B cell (primary cell): ENCODE results near the gene GPR137B. TPM values are rescaled to one million over a fixed set of nuclear protein-coding genes. Genes with fewer than 3 reads are reported as not detected.

ENCODE experiments used
- ATAC-seq: fragments of 200-7000 bp; cut with Tn5 transposase; one replicate; pipeline ENCODE4 v1.10.0; 2021; ENCODE audit warnings: low read depth, mild to moderate bottlenecking, moderate number of reproducible peaks, moderate library complexity
- CTCF ChIA-PET: fragments of 350-600 bp; sonication (Branson Sonifier 250); formaldehyde crosslinking; loops from one replicate; lab custom pipeline; 2021; ENCODE audit warnings: antibody characterized with exemption, inconsistent platforms; lab: Charles Lee
- POLR2A ChIA-PET: fragments of 350-600 bp; sonication (Branson Sonifier 250); formaldehyde crosslinking; loops from one replicate; lab custom pipeline; 2021; ENCODE audit warnings: antibody characterized with exemption; lab: Charles Lee
- DNase-seq: peaks from one replicate; pipeline ENCODE4 v3.0.0; 2013
- H2AFZ ChIP-seq: 2 replicates; pipeline ENCODE4 v1.6.1; 2012; ENCODE audit warnings: mild to moderate bottlenecking, low read depth, low read length; ENCODE audit not compliant: insufficient read depth, poor library complexity, severe bottlenecking
- H3K27ac ChIP-seq, 2 donors: 1 replicate in 1 of 2; 2 replicates in 1 of 2; pipeline ENCODE4 v1.5.1; 2012 to 2013; ENCODE audit warnings: low read length in 2 of 2, mild to moderate bottlenecking in 2 of 2, moderate library complexity in 1 of 2
- H3K27me3 ChIP-seq, 4 experiments: fragments of 200-600 bp in 1 of 4; sonication (generic) in 1 of 4; replicated peaks in 1 of 4; 1 replicate in 2 of 4; 2 replicates in 2 of 4; pipeline versions ENCODE4 v1.6.1 to v1.7.0; 2013 to 2016; ENCODE audit warnings: low read length in 3 of 4, mild to moderate bottlenecking in 2 of 4, mixed read lengths in 1 of 4, moderate library complexity in 1 of 4; ENCODE audit not compliant: insufficient read depth in 4 of 4, control insufficient read depth in 3 of 4; ENCODE audit errors: control extremely low read depth in 1 of 4
- H3K36me3 ChIP-seq, 2 experiments: replicated peaks in 1 of 2; 1 replicate in 1 of 2; 2 replicates in 1 of 2; pipeline versions ENCODE4 v1.6.1 to v1.7.1; 2013; ENCODE audit warnings: low read length in 1 of 2; ENCODE audit not compliant: insufficient read depth in 2 of 2, control insufficient read depth in 1 of 2; ENCODE audit errors: control extremely low read depth in 1 of 2, extremely low read depth in 1 of 2
- H3K4me1 ChIP-seq, 2 donors: fragments of 200-600 bp in 1 of 2; sonication (generic) in 1 of 2; 1 replicate in 1 of 2; 2 replicates in 1 of 2; pipeline versions ENCODE4 v1.5.1 to v1.6.1; 2013 to 2017; ENCODE audit warnings: low read length in 2 of 2; ENCODE audit not compliant: control insufficient read depth in 2 of 2, insufficient read depth in 2 of 2
- H3K4me2 ChIP-seq: replicated peaks from 2 replicates; pipeline ENCODE3; 2012; ENCODE audit warnings: mild to moderate bottlenecking, low read depth, low read length; ENCODE audit not compliant: poor library complexity, severe bottlenecking
- H3K4me3 ChIP-seq, 5 experiments: fragments of 200-600 bp in 1 of 5; sonication (generic) in 1 of 5; 1 replicate in 3 of 5; 2 replicates in 2 of 5; pipeline versions ENCODE4 v1.5.1 to v1.7.0; 2011 to 2016; ENCODE audit warnings: low read length in 4 of 5, mild to moderate bottlenecking in 4 of 5, low read depth in 2 of 5, control low read depth in 1 of 5, moderate library complexity in 1 of 5; ENCODE audit not compliant: insufficient read depth in 1 of 5; ENCODE audit errors: control extremely low read depth in 1 of 5, extremely low read depth in 1 of 5
- H3K79me2 ChIP-seq: fragments of 200-600 bp; sonication (generic); one replicate; pipeline ENCODE4 v1.6.0; 2016; ENCODE audit warnings: low read length; ENCODE audit not compliant: control insufficient read depth, insufficient read depth
- H3K9ac ChIP-seq: fragments of 200-600 bp; sonication (generic); 2 replicates; pipeline ENCODE4 v1.6.1; 2017; ENCODE audit warnings: mild to moderate bottlenecking, low read length, moderate library complexity
- H3K9me3 ChIP-seq, 3 donors: one replicate each; pipeline versions ENCODE4 v1.6.1 to v1.7.1; 2013; ENCODE audit warnings: low read length in 2 of 3; ENCODE audit not compliant: control insufficient read depth in 2 of 3, insufficient read depth in 1 of 3; ENCODE audit errors: control extremely low read depth in 1 of 3
- H4K20me1 ChIP-seq: 2 replicates; pipeline ENCODE4 v1.6.0; 2012; ENCODE audit warnings: mild to moderate bottlenecking, low read length; ENCODE audit not compliant: insufficient read depth, control insufficient read depth, poor library complexity, severe bottlenecking
- H3K27ac Mint-ChIP-seq: one replicate; pipeline ENCODE4 v1.8.0; 2021; ENCODE audit warnings: mixed read lengths
- H3K27me3 Mint-ChIP-seq: one replicate; pipeline ENCODE4 v1.8.0; 2021; ENCODE audit warnings: mixed read lengths
- H3K4me1 Mint-ChIP-seq: one replicate; pipeline ENCODE4 v1.8.0; 2021; ENCODE audit warnings: mixed read lengths
- H3K4me3 Mint-ChIP-seq: one replicate; pipeline ENCODE4 v1.8.0; 2021; ENCODE audit warnings: mixed read lengths
- H3K9me3 Mint-ChIP-seq: one replicate; pipeline ENCODE4 v1.8.0; 2022; ENCODE audit warnings: mixed read lengths; ENCODE audit not compliant: insufficient read depth
- EZH2 ChIP-seq: IDR thresholded peaks from 2 replicates; pipeline ENCODE4 v1.6.1; 2012; ENCODE audit warnings: borderline replicate concordance, low read depth, mild to moderate bottlenecking, moderate library complexity, low read length; ENCODE audit not compliant: insufficient read depth, poor library complexity, severe bottlenecking
- WGBS: methylation state at CpG from one replicate; pipeline ENCODE4 v1.1.5; 2013; ENCODE audit warnings: missing lambda C conversion rate; ENCODE audit not compliant: insufficient coverage; 5-methylcytosine and 5-hydroxymethylcytosine counted together
- intact Hi-C: fragments of 100-400 bp; cut with micrococcal nuclease; formaldehyde crosslinking; loops from one replicate; pipeline ENCODE4 v1.10.0; 2022
- polyA plus RNA-seq: library from polyadenylated mRNA; depleted of rRNA; stranded (reverse); fragments of >200 nt; gene quantifications from 2 replicates; pipeline ENCODE4 v1.2.3, GENCODE V29; 2012
- total RNA-seq, 2 donors: library from RNA; stranded (reverse); fragments of 120-200 nt in 1 of 2; gene quantifications; 1 replicate in 1 of 2; 2 replicates in 1 of 2; pipeline versions ENCODE4 v1.2.3 to v1.2.4, GENCODE V29; 2013 to 2022
- TF ChIP-seq, protein P1 (sequence below): fragments of 200-600 bp; IDR thresholded peaks from one replicate; pipeline ENCODE4 v1.8.0; 2022; ENCODE audit warnings: antibody characterized with exemption, mild to moderate bottlenecking

Gene GPR137B
- total and polyA plus RNA-seq, 2 donors (not counting 1 experiment from before 2014, with no cell fraction given), result 1.5 to 11.8 TPM

DNA sequence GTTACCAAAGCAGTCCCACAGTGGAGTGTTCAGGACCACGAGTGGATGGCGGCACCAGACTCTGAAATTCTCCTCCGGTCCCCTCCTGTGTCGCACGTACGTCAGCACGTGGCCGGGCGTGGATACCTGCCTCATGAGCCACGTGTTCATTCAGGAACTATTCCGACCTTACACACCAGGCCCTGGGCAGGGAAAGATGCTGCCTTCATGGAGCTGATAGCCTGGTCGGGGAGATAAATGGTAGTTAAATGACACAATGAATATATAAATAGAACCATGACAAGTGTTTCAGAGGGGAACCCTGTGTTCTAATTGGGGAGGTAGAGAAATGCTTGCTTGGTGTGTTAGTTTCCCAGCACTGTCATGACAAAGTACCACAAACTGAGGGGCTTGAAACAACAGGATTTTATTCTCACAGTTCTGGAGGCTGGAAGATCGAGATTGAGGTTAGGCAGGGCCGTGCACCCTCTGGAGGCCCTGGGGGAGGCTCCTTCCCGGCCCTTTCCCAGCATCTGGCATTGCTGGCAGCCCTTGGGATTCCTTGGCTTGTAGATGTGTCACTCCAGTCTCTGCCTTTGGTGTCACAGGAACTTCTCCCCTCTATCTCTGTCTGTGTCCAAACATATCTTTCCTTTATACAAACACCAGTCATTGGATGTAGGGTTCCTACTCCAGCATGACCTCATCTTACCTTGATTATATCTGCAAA, 28.9 kb upstream of the GPR137B start:
- H3K36me3 ChIP-seq, result no peaks in the 10 kb centered on the region
- no peaks in the 10 kb centered on the region for H3K9me3 Mint-ChIP-seq
- CTCF ChIA-PET, result interaction anchor here (0.6 to 12.0 kb wide), 6 partner anchors 17 to 376 kb away, joined by 3 to 174 read pairs (median 3); no protein-coding TSS in a partner anchor
- H3K27ac Mint-ChIP-seq, result no peak overlapping the region
- H3K4me2 ChIP-seq, result no peak overlapping the region
- H3K79me2 ChIP-seq, result no peaks in the 10 kb centered on the region
- H3K4me3 ChIP-seq, result no peak overlapping the region
- POLR2A ChIA-PET, result no interaction called here
- DNase-seq (no peak), ATAC-seq (no peak)
- H2AFZ ChIP-seq, result no peak overlapping the region
- H3K27me3 ChIP-seq, result no peaks in the 10 kb centered on the region
- H3K4me3 Mint-ChIP-seq, result no peak overlapping the region
- no peak overlapping the region for H3K27ac ChIP-seq
- H4K20me1 ChIP-seq, result no peaks in the 10 kb centered on the region
- intact Hi-C loops, result no loop called here
- WGBS, result 94% methylated on average over 13 of the region's 15 CpGs
- TF ChIP-seq EZH2, result no peak
- TF ChIP-seq, protein P1, sequence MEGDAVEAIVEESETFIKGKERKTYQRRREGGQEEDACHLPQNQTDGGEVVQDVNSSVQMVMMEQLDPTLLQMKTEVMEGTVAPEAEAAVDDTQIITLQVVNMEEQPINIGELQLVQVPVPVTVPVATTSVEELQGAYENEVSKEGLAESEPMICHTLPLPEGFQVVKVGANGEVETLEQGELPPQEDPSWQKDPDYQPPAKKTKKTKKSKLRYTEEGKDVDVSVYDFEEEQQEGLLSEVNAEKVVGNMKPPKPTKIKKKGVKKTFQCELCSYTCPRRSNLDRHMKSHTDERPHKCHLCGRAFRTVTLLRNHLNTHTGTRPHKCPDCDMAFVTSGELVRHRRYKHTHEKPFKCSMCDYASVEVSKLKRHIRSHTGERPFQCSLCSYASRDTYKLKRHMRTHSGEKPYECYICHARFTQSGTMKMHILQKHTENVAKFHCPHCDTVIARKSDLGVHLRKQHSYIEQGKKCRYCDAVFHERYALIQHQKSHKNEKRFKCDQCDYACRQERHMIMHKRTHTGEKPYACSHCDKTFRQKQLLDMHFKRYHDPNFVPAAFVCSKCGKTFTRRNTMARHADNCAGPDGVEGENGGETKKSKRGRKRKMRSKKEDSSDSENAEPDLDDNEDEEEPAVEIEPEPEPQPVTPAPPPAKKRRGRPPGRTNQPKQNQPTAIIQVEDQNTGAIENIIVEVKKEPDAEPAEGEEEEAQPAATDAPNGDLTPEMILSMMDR, result no peak
- no peak overlapping the region for H3K9ac ChIP-seq
- no peaks in the 10 kb centered on the region for H3K4me1 ChIP-seq
- H3K9me3 ChIP-seq, result peaks cover 0 to 2% (median 0%) of the 10 kb centered on the region in 3 donors
- no peaks in the 10 kb centered on the region for H3K4me1 Mint-ChIP-seq
- H3K27me3 Mint-ChIP-seq, result no peaks in the 10 kb centered on the region

DNA sequence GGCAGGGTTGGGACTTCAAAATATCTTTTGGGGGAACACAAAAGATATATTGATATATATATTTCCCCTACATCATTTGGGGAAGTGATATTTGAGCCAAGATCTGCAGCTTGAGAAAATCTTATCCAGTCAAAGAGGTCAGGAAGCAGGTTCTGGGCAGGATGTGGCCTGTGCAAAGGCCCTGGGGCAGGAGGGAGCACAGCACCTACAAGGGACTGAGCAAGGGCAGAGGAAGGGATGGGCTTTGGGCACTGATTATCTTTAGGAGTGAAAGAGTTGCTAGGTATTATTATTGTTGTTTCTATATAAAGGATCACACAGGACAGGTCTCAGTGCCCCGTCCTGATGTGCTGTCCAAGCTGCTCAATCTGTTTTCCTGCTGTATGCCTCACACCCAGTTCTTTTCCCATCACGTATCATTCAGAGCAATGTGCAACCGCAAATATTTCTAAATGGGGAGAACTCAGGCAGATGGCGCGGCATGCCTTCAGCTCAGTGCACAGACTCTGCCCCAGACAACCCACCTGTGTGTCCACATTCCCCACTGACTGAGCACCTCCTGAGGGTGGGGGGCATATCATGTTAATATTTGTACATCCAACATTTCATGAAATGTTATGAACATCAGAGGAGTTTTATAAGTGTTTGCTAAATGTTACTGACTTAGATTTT, 28.1 kb upstream of the GPR137B start:
- Histone ChIP-seq H2AFZ (no peak overlapping the region), H3K36me3 (no peaks in the 10 kb centered on the region), H3K4me1 (no peaks in the 10 kb centered on the region), H4K20me1 (no peaks in the 10 kb centered on the region), H3K4me3 (no peak overlapping the region), H3K9me3 (peaks cover 0 to 2% (median 0%) of the 10 kb centered on the region in 3 donors), H3K79me2 (no peaks in the 10 kb centered on the region), H3K27ac (no peak overlapping the region), H3K27me3 (no peaks in the 10 kb centered on the region), H3K4me2 (no peak overlapping the region), H3K9ac (no peak overlapping the region)
- no peak overlapping the region for H3K27ac Mint-ChIP-seq
- CTCF ChIA-PET, result interaction anchor here (12.0 kb wide), 1 partner anchor 375 kb away, joined by 174 read pairs; no protein-coding TSS in a partner anchor
- no peaks in the 10 kb centered on the region for H3K9me3 Mint-ChIP-seq
- ATAC-seq, result no peak
- no peak overlapping the region for H3K4me3 Mint-ChIP-seq
- H3K4me1 Mint-ChIP-seq, result no peaks in the 10 kb centered on the region
- DNase-seq, result no peak
- TF ChIP-seq, protein P1, result no peak
- TF ChIP-seq EZH2, result no peak
- H3K27me3 Mint-ChIP-seq, result no peaks in the 10 kb centered on the region
- POLR2A ChIA-PET, result no interaction called here
- WGBS, result 93% methylated on average over 3 of the region's 5 CpGs
- intact Hi-C loops, result no loop called here
